ENCODE measurements around the gene TTC9.

DNA sequence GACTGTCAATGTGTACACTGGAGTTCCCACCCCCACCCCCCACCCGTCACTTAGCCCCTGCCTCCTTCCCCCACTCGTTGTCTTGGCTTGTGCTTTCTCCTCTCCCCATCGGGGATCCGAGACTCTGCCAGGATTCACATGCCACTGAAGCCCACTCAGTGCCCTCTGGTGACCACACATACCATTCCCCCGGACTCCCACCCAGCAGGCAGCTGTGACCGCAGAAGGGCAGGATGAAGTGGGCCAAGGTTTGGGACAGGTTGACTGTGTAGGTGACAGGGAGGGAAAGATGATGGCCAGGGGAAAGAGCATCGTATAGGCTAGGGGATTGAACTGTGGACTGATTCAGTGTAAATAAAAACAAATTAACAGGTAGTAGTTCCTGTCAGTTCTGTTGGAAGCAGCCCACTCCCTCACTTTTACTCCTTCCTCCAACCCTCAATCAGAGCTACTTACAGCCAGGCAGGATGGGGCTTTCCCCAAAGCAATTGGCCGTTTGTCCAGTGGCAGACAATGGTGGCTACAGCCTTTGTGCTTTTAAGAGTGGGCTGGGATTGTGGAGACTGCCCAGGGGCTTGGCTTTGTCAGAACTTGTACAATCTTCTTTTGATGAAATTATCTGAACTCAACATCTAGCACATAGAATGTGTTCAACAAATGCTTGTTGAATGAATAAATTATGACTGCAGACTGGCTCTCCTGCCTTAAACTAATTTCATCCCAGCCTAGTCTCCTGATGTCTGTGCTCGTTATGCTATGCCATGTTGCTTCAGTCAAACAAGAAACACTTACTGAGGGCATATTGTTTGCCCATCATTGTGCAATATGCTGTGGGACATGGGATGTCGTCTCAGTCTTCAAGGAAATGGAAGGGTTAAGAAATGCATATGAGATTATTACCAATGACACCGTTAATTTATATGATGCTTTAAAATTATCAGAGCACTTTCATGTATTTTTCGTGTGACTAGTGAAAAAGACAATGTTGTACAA lies 30.2 kb downstream of the TTC9 start:
- TF ChIP-seq CREB1 (CRISPR knock-in tag; IDR thresholded peaks at IDR 0.05; ENCODE audit: low read depth) (no peak), EZH2phosphoT487 (IDR thresholded peaks at IDR 0.05; ENCODE audit: unreplicated experiment) (no peak), POLR2AphosphoS5 (IDR thresholded peaks at IDR 0.05; ENCODE audit: low read depth) (no peak)
- TF ChIP-seq, protein P1, sequence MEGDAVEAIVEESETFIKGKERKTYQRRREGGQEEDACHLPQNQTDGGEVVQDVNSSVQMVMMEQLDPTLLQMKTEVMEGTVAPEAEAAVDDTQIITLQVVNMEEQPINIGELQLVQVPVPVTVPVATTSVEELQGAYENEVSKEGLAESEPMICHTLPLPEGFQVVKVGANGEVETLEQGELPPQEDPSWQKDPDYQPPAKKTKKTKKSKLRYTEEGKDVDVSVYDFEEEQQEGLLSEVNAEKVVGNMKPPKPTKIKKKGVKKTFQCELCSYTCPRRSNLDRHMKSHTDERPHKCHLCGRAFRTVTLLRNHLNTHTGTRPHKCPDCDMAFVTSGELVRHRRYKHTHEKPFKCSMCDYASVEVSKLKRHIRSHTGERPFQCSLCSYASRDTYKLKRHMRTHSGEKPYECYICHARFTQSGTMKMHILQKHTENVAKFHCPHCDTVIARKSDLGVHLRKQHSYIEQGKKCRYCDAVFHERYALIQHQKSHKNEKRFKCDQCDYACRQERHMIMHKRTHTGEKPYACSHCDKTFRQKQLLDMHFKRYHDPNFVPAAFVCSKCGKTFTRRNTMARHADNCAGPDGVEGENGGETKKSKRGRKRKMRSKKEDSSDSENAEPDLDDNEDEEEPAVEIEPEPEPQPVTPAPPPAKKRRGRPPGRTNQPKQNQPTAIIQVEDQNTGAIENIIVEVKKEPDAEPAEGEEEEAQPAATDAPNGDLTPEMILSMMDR (conservative IDR thresholded peaks at IDR 0.05; ENCODE audit: low read depth in 2 of 2) = no peak
- TF ChIP-seq, protein P2, sequence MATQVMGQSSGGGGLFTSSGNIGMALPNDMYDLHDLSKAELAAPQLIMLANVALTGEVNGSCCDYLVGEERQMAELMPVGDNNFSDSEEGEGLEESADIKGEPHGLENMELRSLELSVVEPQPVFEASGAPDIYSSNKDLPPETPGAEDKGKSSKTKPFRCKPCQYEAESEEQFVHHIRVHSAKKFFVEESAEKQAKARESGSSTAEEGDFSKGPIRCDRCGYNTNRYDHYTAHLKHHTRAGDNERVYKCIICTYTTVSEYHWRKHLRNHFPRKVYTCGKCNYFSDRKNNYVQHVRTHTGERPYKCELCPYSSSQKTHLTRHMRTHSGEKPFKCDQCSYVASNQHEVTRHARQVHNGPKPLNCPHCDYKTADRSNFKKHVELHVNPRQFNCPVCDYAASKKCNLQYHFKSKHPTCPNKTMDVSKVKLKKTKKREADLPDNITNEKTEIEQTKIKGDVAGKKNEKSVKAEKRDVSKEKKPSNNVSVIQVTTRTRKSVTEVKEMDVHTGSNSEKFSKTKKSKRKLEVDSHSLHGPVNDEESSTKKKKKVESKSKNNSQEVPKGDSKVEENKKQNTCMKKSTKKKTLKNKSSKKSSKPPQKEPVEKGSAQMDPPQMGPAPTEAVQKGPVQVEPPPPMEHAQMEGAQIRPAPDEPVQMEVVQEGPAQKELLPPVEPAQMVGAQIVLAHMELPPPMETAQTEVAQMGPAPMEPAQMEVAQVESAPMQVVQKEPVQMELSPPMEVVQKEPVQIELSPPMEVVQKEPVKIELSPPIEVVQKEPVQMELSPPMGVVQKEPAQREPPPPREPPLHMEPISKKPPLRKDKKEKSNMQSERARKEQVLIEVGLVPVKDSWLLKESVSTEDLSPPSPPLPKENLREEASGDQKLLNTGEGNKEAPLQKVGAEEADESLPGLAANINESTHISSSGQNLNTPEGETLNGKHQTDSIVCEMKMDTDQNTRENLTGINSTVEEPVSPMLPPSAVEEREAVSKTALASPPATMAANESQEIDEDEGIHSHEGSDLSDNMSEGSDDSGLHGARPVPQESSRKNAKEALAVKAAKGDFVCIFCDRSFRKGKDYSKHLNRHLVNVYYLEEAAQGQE (IDR thresholded peaks at IDR 0.05; ENCODE audit: unreplicated experiment) = no peak
